GM19455 (cell line): Measurements from ENCODE around the gene CRISP2.
"Not testable (repeated sequence)": the region's sequence is repeated elsewhere in the genome, so short reads cannot be mapped to it uniquely, and the experiment has no call there.

Source experiments
- ATAC-seq: cut with Tn5 transposase; IDR thresholded peaks from one replicate; pipeline ENCODE4 v1.9.1; 2021; ENCODE audit not compliant: unreplicated experiment

Gene CRISP2

GRCh38 chr6:49713346-49713745 is at the start of gene CRISP2:
Gene CRISP2, minus strand, starts transcription at chr6:49713543. Its CDS starts 4,347 bp downstream, at chr6:49709196.
- no peak for ATAC-seq

- ATAC-seq = no peak
Observed at GRCh38 chr6:49744259-49744658, 30.9 kb upstream of the CRISP2 start, which contains the start of gene CRISP3. Gene CRISP3, minus strand, starts transcription at chr6:49744388. Its CDS starts 21 bp downstream, at chr6:49744367.

GRCh38 chr6:49743429-49743828 is 30.1 kb upstream of the CRISP2 start:
- no peak for ATAC-seq

- no peak for ATAC-seq
Observed at GRCh38 chr6:49739423-49739822, 26.1 kb upstream of the CRISP2 start.

GRCh38 chr6:49736017-49736508 is 22.7 kb upstream of the CRISP2 start:
- no peak for ATAC-seq

- ATAC-seq = no peak
Observed at GRCh38 chr6:49733680-49734079, 20.3 kb upstream of the CRISP2 start.

- no peak for ATAC-seq
Observed at GRCh38 chr6:49732781-49733180, 19.4 kb upstream of the CRISP2 start.

GRCh38 chr6:49730251-49730650 is 16.9 kb upstream of the CRISP2 start:
- no peak for ATAC-seq

GRCh38 chr6:49723917-49724316 is 10.6 kb upstream of the CRISP2 start:
- ATAC-seq = not testable (repeated sequence)

GRCh38 chr6:49721297-49721696 is 8.0 kb upstream of the CRISP2 start:
- ATAC-seq = no peak

GRCh38 chr6:49720372-49720771 is 7.0 kb upstream of the CRISP2 start:
- no peak for ATAC-seq

GRCh38 chr6:49698478-49698877 is 14.9 kb downstream of the CRISP2 start:
- no peak for ATAC-seq

GRCh38 chr6:49693512-49693911 is 19.8 kb downstream of the CRISP2 start:
- ATAC-seq = no peak

- ATAC-seq = no peak
Observed at GRCh38 chr6:49692534-49692933, 20.8 kb downstream of the CRISP2 start.

- no peak for ATAC-seq
Observed at GRCh38 chr6:49676671-49677281, 36.6 kb downstream of the CRISP2 start.

- ATAC-seq = no peak
Observed at GRCh38 chr6:49675816-49676215, 37.5 kb downstream of the CRISP2 start.

- no peak for ATAC-seq
Observed at GRCh38 chr6:49668083-49668511, 45.2 kb downstream of the CRISP2 start.

GRCh38 chr6:49666930-49667757 is 46.2 kb downstream of the CRISP2 start:
- ATAC-seq = no peak

- ATAC-seq = no peak
Observed at GRCh38 chr6:49666480-49666879, 46.9 kb downstream of the CRISP2 start.

GRCh38 chr6:49664817-49665216 is 48.5 kb downstream of the CRISP2 start:
- no peak for ATAC-seq

GRCh38 chr6:49664054-49664453 is 49.3 kb downstream of the CRISP2 start:
- not testable (repeated sequence) for ATAC-seq

GRCh38 chr6:49662892-49663261 is 50.5 kb downstream of the CRISP2 start:
- ATAC-seq = no peak
